HG02623 (cell line): ENCODE results near the gene ASTL.

ENCODE experiments used
- ATAC-seq: cut with Tn5 transposase; IDR thresholded peaks from one replicate; pipeline ENCODE4 v1.9.1; 2021; ENCODE audit warnings: moderate library complexity; ENCODE audit not compliant: unreplicated experiment

ASTL gene

DNA sequence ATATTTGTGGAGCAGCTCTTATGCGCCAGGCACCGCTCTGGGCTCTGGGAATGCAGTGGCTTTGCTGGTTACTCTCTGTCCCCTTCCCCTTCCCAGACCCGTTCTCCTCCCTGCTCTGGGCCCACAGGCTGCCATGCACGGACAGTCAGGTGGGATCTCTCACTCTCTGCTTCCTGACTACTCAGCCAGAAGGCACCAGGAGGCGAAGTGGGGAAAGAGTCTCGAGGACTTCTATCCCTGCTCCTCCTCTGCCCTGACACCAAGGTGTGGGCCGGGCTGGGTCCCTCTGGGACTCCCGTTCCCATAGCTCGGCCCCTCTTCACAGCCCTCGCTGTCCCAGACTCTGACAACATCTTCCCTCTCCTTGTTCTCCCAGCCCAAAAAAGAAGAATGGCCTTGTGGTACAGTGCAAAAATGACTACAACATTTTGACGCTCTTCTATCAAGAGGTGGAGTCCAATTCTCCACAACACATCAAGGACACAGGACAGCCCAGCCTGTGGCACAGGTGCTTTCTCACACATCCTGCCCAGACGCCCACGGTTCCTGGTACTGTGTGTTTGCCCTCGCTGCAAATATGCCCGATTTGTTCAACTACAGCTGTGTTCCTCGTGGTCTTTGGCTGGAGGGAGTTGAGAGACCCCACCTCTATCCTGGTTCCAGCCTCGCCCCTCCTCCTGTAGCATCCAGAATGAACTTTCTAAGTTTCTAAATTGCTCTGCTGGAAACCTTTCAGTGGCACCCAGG lies 21.0 kb upstream of the ASTL start:
- ATAC-seq, result no peak

DNA sequence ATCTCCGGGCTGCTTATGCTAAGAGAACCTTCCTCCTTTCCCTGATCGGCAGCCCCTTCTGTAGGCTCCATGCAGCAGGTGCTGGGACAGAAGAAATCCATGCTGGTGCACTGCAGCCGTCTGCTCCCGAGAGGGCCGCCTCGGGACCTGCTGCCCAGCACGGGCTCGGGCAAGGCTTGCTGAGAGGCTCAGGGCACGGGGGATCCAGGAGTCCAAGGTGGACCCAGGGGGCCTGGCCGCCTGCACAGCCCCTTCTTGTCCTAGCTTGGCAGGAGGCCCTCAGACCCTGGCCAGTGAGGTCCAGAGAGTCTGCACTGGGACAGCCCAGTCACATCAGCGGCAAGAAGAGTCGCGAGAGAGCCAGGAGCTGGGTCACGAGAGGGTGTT lies 20.2 kb upstream of the ASTL start:
- ATAC-seq, result no peak

DNA sequence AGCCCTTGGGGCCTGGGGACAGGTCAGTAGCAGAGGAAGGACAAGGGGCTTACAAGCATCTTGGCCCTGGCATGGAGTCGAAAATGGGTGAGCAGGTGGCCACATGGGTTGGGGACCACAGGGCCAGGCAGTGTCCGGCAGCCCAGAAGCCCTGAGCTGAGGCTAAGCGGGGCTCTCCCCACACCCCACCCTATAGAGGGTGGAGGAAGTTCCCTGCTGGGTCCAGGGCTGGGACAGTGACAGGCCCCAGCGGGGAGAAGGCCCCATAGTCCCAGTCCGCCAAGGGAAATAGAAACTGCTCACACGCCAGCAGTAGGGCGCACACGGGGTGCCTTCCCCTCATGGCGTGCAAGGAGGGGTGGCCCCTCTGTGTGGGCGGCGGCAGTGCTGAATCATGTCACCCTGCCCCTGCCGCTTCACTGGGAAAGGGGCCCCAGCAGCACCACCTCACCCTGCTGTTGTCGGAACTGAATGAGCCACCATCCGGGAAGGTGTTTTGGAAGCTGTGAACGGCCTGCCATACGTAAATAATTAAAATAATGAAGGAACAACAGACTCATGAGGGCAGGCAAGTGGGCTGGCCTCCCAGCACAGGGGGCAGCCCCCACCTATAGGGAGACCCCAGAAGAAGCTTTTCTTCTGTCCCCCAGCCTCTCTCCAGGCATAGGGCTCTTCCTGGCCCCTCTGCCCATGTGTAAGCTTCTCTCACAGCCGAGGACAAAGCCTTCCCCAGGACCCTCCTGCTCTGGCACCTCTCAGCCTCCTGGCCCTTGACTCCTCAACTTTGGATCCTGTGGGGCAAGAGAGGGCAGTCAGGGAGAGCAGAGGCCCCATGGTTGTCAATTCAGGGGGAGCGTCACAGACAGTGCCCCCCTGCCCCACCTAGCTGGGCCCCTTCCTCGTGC lies 19.6 kb upstream of the ASTL start:
- peak; percentile 47 for ATAC-seq

DNA sequence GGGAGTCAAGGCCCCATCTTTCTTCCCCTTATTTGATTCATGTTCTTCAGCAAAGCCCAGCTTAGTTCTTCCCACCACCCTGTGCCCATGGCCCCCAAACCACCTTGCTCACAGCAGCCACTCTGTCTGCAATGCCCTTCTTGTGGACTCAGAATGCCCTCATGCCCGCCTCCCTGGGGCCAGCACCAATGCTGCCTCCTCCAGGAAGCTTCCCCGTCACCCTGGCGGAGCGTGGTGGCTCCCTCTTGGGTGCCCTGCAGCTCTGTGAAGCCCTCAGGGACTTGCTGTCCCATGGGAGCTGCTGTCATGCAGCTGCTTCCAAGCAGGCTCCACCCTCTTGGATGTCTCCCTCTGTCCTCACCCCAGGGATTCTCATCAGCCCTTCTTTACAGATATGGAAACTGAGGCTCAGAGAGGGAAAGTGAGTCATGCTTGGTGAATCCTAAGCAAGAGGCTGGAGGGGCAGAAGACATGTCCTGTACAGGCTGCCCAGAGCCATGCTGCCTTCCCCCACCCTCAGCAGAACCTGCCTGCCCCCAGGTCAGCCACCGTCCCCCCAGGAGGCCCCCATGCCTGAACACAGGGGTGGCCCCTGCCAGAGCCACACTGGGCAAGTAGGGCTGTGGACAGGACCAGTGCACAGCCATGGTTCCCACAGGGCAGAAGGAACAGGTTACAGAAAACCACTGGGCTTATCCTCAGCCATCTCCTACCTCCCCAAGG lies 18.8 kb upstream of the ASTL start:
- peak; percentile 11 for ATAC-seq

DNA sequence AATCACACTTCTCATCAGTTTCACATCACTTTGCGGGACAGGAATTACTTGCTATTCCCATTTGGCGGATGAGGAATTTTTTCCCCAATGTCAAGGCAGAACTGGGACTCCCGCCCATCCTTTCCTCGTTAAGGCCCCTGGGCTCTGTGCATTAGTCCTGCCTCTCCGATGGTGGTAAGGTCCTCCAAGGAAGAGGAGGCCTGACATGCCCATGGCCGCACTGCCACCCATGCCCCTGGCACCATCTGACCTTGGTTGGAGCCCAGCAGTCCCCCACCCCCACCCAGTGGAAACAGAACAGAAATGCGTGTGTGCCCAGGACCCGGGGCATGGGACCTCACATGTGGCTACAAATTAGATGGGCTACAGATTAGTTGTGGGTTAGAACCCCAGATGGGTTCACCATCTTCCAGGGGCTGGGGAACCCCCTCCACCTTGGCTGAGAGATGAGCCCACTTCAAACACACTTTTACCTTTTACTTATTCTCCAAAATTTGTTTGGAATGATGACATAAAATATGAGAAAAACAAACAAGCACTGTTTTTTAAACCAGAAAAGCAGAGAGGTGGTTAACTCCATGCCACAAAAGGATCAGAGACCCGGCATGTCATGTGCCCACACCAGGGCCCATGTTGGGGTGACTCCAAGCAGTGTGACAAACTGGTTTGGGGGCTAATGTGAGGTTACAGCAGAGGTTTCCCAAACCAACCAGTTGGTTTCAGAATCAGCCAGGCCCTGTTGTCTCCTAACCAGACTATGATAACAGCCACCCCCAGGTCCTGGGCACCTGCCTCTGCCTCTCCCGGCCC lies 17.9 kb upstream of the ASTL start:
- ATAC-seq, result no peak

DNA sequence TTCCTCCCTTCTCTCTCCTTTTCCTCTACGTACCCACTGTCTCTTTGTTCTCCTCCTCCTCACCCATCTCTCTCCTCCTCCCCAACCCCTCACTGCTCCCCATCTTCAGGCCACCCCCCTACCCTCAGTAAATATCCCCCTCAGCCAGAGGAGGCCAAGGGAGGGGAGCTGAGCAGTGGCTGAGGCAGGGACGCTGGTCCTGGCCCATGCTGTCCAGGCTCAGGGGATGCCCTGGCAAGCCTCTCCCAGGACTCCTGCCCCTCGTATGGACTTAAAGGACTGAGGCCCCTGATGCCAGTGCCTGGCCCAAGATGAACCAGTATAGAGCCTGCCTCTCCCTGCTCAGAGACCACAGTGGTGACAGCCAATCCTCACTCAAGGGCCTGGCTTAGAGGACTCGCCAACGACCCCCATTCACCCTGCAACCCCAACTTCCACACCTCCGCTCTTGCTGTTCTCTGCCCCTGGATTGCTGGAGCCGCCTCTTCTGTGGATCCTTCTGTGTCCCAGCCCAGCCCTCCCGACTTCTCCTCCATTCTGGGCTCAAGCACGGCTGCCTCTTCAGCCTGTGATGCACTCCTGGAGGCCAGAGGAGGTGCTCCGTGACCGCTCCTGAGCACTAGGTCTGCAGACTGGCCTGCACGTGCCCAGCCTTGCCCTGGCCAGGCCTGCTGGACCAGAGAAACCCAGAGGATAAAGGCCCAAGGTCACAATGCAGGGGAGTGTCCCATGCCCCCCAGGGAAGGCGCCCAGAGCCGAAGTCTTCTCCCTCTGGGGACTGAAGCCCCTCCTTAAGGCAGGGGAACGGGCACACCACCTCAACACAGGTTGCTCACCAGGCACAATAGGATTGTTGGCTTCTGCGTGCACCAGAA lies 16.4 kb upstream of the ASTL start:
- no peak for ATAC-seq

DNA sequence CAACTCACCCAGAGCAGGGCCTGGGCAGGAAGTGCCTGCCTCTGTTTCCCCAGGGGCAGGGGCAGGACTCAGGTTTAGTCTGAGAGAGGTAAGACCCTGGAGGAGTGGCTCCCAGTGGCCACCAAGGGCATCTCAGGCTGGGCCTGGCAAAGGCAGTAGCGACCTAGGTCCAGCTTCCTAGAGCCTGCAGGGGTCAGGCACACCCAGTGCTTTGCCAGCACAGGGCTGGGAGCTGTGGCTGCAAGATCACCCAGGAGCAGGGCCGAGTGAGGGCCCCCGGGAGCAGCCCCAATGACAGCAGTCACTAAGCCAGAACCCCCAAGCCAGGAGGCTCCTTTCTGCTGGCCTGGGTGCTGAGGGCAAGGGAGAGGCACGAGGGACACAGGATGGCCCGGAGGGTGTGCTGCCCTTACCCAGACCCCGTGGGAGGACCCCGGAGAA lies 15.7 kb upstream of the ASTL start:
- ATAC-seq, result no peak

DNA sequence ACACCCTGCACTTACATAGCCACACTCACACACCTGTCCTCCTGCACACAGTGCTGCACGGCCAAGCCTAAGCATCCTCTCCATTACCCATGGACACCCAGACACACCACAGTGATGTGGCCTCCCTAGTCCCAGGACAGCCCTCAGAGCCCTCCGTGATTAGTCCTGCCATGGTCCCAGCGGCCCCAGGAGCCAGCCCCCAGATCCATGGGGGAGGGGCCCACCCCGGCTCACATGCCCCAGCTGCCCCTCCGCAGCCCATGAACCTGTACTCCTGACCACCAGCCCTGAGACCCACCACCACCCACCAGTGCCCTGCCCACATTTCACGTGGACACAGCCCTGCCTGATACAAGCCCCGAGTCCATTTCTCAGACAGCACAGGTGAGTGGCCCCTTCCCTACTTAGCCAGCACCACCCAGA lies 15.0 kb upstream of the ASTL start:
- no peak for ATAC-seq

DNA sequence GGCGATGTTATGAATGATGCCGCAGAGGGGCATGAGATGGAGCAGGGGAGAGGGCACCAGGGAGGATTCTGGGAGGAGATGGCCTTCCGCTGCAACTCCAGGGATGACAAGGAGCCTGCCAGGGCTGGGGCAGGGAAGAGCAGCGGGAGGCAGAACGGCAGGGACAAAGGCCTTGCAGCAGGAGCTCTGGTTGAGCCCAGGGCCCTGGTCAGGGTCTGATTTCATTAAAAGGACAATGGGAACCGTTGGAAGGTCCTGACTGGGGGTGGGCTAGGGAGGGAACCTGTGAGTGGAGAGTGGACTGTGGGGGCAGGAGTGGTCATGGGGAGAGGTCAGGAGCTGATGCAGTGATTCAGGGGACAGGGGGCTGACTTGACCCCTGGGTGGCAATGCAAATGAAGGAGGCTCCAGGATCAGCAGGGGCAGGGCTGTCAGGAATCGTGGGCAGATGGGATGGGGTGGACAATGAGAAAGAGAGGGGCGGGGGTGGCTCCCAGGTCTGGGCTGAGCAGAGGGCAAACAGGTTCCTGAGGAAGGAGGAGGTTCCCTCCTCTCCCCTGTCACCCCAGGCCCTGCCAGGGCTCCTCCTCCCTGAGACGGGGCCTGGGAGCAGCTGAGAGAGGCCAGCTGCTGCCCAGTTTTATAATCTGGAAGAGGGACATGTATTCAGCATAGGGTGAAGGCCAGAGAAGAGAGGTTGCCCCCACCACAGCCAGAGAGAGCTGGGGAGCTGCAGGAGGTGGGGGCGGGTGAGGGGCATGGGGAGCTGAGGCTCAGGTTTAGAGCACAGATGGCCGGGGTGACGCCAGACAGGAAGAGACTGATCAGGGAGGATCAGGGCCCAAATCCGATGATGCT lies 14.2 kb upstream of the ASTL start:
- ATAC-seq, result no peak

DNA sequence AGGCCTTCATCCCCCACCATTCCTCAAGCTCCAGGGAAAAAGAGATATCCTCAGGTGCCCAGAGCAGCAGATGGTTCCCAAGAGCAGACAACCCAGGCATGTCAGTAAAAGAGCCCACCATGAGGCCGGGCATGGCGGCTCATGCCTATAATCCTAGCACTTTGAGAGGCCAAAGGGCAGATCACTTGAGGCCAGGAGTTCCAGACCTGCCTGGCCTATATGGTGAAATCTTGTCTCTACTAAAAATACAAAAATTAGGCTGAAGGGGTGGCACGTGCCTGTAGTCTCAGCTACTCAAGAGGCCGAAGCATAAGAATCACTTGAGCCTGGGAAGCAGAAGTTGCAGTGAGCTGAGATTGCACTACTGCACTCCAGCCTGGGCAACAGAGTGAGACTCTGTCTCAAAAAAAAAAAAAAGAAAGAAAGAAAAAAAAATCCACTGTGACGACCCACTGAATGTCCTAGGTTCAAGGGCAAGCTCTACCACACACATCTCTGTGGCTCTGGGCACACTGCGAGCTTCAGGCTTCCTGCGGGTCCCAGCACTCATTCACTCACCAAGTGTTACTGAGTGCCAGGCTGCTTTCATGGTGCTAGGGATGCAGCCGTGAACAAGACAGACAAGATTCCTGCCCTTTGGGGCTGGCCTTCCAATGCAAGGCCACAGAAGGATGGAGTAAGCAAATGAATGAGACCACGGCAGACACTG lies 13.4 kb upstream of the ASTL start:
- no peak for ATAC-seq

DNA sequence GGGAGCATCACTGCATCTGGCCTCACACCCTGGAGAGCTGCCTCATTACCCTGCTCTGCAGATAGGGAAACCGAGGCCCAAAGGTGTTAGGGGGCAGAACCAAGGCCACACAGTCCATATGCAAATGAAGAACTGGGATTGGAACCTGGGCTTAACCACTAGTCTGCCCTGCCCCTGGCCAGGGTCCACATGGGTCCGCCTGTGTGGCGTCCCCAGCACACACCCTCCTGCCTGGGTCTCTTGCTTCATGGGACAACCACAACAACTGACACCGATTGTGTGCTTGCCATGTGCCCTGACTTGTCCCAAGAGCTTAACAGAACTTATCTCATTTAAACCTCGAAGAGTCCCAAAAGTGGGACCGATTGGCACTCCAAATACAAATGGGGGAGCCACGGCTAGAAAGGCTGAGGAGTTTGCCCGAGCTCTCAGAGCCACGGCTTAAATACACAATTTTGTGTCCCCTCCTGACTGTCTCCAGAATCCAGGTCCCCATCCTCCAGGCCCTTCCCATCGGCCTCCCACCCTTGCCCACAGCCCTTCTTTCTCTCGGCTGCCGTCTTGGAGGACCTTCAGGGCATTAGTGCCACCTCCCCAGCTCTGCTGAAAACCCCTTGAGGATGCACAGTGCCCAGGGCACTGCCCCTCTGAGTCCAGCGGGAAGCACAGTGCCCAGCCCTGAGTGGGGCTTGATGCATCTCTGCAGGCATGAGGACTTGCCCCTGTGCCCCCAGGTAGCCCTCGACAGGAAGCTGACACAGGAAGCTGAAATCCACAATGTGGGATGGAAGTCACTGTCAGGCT lies 12.7 kb upstream of the ASTL start:
- no peak for ATAC-seq

DNA sequence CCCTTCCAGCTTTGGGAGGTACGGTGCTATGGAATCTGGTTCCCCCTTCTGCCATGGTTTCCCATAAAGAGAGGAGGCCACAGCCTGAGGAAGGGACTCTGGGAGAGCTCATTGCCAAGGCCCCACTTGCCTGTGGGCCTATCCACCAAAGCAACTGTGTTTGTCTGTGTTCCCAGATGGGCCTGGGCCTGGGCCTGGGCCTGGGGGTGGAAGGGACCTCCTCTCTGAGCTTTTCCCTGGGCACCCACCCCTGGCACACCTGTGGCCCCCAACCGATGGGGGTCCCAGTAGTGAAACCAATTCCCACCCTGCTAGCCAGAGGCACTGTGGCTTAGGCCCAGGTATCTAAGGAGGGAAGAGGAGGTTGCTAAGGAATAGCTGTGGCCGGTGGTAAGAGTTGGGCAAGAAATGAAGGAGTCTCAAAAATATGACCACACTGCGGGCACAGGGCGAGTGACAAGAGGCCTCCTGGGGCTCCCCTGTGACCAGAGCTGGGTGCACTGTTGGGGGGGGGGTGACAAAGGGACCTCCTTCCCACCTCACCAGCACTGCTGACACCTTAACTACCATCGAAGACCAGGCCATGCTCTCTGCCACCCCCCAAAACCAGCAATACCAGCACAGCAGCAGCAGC lies 11.8 kb upstream of the ASTL start:
- no peak for ATAC-seq

DNA sequence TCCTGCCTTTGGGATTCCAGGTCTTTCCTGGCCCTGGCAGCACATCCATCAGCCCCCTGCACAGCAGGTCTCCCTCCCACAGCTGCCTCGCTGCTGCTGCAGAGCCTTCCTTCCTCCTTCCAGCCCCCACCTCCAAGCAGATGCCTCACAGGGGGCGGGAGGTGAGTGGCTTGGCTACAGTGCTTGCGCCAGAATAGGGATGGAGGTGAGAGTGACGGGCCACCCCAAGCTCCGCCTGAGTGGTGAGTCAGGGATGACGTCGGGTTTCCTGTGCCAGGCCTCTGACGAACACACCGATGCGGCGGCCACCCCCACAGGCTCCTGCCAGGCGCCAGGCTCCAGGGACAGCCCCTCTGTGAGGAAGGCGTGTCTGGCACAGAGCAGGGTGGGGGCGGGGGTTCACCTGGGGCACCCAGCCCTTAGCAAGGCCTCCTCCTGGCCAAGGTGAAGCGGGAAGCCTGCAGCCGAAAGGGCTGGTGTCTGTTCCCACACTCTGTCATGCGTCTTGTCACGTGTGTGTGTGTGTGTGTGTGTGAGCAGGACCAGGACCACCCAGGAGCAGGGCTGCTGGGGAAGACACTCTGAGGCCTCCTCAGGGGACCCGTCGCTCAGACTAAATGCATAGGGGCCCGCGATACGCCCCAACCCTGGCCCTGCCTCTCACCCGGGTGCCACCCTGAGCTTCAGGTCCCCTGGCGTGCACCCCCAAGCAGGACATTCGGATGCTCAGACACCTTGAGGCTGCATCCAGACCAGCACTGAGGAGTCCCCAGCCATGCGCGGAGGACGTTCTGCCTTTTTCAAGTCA lies 10.3 kb upstream of the ASTL start:
- ATAC-seq, result peak; percentile 30

DNA sequence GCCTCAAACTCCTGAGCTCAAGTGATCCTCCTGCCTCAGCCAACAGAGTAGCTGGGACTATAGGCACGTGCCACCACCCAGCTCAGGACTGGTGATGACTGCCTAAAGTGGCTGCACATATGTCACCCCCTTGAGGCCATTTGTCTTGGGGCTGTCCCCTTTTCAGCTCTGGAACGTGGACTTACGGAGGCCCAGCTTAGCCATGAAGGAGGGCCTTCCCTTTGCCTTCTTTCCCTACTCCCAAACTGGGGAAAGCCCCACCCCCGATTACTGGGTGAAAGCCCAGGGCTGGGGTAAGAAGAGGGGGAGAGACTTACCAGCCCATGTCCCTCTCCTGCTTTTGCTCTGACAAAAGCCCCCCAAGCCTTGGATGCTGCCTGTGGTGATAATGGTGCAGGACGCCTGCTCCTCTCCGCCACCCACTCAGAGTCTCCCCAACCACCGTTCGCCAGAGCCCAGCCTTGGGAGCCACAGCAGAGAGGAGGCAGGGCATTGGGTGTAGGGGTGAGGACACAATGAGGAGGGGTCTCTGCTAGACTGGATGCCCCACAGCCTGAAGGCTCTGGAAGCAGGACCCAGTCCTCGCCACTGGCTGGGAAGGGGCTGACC lies 9.4 kb upstream of the ASTL start:
- ATAC-seq, result no peak

DNA sequence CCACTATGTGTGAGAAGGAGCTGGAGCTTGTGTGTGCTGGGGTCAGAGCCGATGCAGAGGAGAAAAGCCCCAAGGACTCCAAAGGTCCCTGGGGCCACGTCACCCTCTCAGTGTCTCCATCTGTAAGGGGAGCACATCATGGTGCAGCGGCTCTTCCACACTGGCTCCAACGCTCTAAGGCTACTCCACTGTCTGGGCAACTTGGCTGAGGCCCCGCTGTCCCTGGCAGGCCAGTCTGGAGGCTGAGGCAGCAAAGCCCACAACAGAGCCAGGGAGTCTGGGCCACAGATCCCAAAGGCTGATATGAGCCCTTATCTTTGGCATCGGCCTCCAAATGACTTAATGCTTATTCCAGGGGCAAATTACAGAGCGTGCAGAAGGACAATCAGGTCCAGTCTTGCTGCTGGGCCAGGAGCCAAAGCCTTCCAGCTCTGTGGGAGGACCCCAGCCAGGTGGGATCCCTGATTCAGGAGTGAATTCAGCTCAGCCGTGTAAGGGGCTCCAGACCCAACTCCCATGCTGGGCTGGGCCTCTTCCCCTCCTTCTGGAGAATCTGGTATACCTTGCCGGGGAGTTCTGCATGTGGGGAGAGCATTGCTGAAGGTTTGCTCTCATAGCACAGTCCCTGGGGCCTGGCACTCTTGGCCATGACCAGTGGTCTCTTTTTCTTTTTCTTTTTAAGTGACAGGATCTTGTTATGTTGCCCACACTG lies 8.7 kb upstream of the ASTL start:
- ATAC-seq, result no peak
